Left kidney (tissue), 2 donors: ENCODE data around the gene PRR23E. TPM values are rescaled to one million over a fixed set of nuclear protein-coding genes. Genes with fewer than 3 reads are reported as not detected.

Source experiments
- DNase-seq: peaks from one replicate; pipeline ENCODE4 v3.0.0-alpha.2; 2013
- polyA plus RNA-seq: library from polyadenylated mRNA; unstranded; fragments of 120-200 nt; gene quantifications from one replicate; pipeline ENCODE4 v1.2.1, GENCODE V29; 2013; ENCODE audit not compliant: insufficient read length

Gene PRR23E
- polyA plus RNA-seq, 1 donor, result not detected

- no peak for DNase-seq
These were observed 28.3 kb upstream of the PRR23E start for GRCh38 chr3:127164615-127165014.

GRCh38 chr3:127165036-127165435 is 27.9 kb upstream of the PRR23E start:
- no peak for DNase-seq

GRCh38 chr3:127165694-127166485 is 27.0 kb upstream of the PRR23E start:
- DNase-seq, result no peak

- no peak for DNase-seq
These were observed 26.3 kb upstream of the PRR23E start for GRCh38 chr3:127166501-127167065.

GRCh38 chr3:127167315-127168043 is 25.5 kb upstream of the PRR23E start:
- DNase-seq, result no peak

- no peak for DNase-seq
These were observed 24.7 kb upstream of the PRR23E start for GRCh38 chr3:127168271-127168670.

- peak; percentile 39 for DNase-seq
These were observed 22.1 kb upstream of the PRR23E start for GRCh38 chr3:127170814-127171213.

- no peak for DNase-seq
These were observed 21.6 kb upstream of the PRR23E start for GRCh38 chr3:127171320-127171719.

GRCh38 chr3:127171721-127172120 is 21.2 kb upstream of the PRR23E start:
- DNase-seq, result no peak

GRCh38 chr3:127172211-127172610 is 20.7 kb upstream of the PRR23E start:
- DNase-seq, result no peak

GRCh38 chr3:127172781-127173515 is 20.0 kb upstream of the PRR23E start:
- peak; percentile 56 for DNase-seq

- no peak for DNase-seq
These were observed 19.3 kb upstream of the PRR23E start for GRCh38 chr3:127173516-127174166.

GRCh38 chr3:127174284-127174683 is 18.6 kb upstream of the PRR23E start:
- DNase-seq, result no peak

GRCh38 chr3:127174715-127175140 is 18.2 kb upstream of the PRR23E start:
- no peak for DNase-seq

GRCh38 chr3:127175272-127175671 is 17.7 kb upstream of the PRR23E start:
- DNase-seq, result no peak

GRCh38 chr3:127177226-127177625 is 15.7 kb upstream of the PRR23E start:
- DNase-seq, result no peak

GRCh38 chr3:127180859-127181258 is 12.1 kb upstream of the PRR23E start:
- no peak for DNase-seq

GRCh38 chr3:127182431-127182830 is 10.5 kb upstream of the PRR23E start:
- DNase-seq, result no peak

GRCh38 chr3:127182848-127183714 is 9.8 kb upstream of the PRR23E start:
- DNase-seq, result no peak

- no peak for DNase-seq
These were observed 8.7 kb upstream of the PRR23E start for GRCh38 chr3:127183931-127184869.
